HEK293 (cell line): ENCODE results near the gene NKAPD1.

Source experiments
- CTCF ChIA-PET: fragments of 350-600 bp; formaldehyde crosslinking; extraction: SDS; loops from one replicate; lab custom pipeline; 2021; ENCODE audit warnings: antibody characterized with exemption; lab: Yijun Ruan, JAX
- POLR2A ChIA-PET: fragments of 300-600 bp; formaldehyde crosslinking; extraction: SDS; loops from one replicate; lab custom pipeline; 2020; ENCODE audit warnings: antibody characterized with exemption, inconsistent platforms; lab: Yijun Ruan, JAX
- H3K27ac ChIP-seq: fragments of 200-500 bp; sonication (Bioruptor generic); 2 replicates; pipeline ENCODE4 v1.5.1; 2014; ENCODE audit warnings: low read depth, low read length, control low read depth, inconsistent platforms; ENCODE audit errors: extremely low read depth
- H3K36me3 ChIP-seq, 2 experiments: fragments of 200-500 bp in 1 of 2; sonication (Bioruptor generic) in 1 of 2; 1 replicate in 1 of 2; 2 replicates in 1 of 2; pipeline ENCODE4 v1.5.1; 2014 to 2017; ENCODE audit warnings: inconsistent platforms in 2 of 2, low read length in 2 of 2; ENCODE audit not compliant: control insufficient read depth in 2 of 2, insufficient read depth in 1 of 2
- H3K4me1 ChIP-seq: fragments of 200-500 bp; sonication (Bioruptor generic); 2 replicates; pipeline ENCODE4 v1.5.1; 2014; ENCODE audit warnings: mild to moderate bottlenecking, low read length, inconsistent platforms; ENCODE audit not compliant: control insufficient read depth, insufficient read depth
- H3K4me3 ChIP-seq: 2 replicates; pipeline ENCODE4 v1.5.1; 2011; ENCODE audit warnings: low read depth, mild to moderate bottlenecking, control low read depth, low read length, moderate library complexity
- H3K9me3 ChIP-seq: fragments of 200-500 bp; sonication (Bioruptor generic); 2 replicates; pipeline ENCODE4 v1.5.1; 2014; ENCODE audit warnings: low read depth, low read length, inconsistent platforms; ENCODE audit not compliant: control insufficient read depth, insufficient read depth
- CTCF ChIP-seq: fragments of 450-650 bp; formaldehyde crosslinking; IDR thresholded peaks from 2 replicates; pipeline ENCODE4 v1.5.1; 2016; ENCODE audit warnings: missing biosample characterization, missing genetic modification characterization
- HIC1 ChIP-seq: fragments of 450-650 bp; formaldehyde crosslinking; IDR thresholded peaks from 2 replicates; pipeline ENCODE4 v1.5.1; 2016; ENCODE audit warnings: missing biosample characterization, missing genetic modification characterization
- KLF17 ChIP-seq: fragments of 450-650 bp; formaldehyde crosslinking; IDR thresholded peaks from 2 replicates; pipeline ENCODE4 v1.5.1; 2016; ENCODE audit warnings: missing biosample characterization, missing genetic modification characterization
- WT1 ChIP-seq: fragments of 450-650 bp; formaldehyde crosslinking; IDR thresholded peaks from 2 replicates; pipeline ENCODE4 v1.5.1; 2016; ENCODE audit warnings: missing biosample characterization, missing genetic modification characterization
- ZFP37 ChIP-seq: fragments of 450-650 bp; formaldehyde crosslinking; IDR thresholded peaks from 2 replicates; pipeline ENCODE4 v1.5.1; 2016; ENCODE audit warnings: missing biosample characterization, missing genetic modification characterization
- ZNF114 ChIP-seq: fragments of 450-650 bp; formaldehyde crosslinking; IDR thresholded peaks from 2 replicates; pipeline ENCODE4 v1.5.0; 2017; ENCODE audit warnings: missing biosample characterization, missing genetic modification characterization
- ZNF146 ChIP-seq: fragments of 450-650 bp; formaldehyde crosslinking; IDR thresholded peaks from 2 replicates; pipeline ENCODE4 v1.5.1; 2016; ENCODE audit warnings: missing biosample characterization, missing genetic modification characterization
- ZNF155 ChIP-seq: fragments of 450-650 bp; formaldehyde crosslinking; IDR thresholded peaks from 2 replicates; pipeline ENCODE4 v1.5.1; 2016; ENCODE audit warnings: missing biosample characterization, missing genetic modification characterization
- ZNF175 ChIP-seq: fragments of 450-650 bp; formaldehyde crosslinking; IDR thresholded peaks from 2 replicates; pipeline ENCODE4 v1.5.1; 2016; ENCODE audit warnings: missing biosample characterization, missing genetic modification characterization
- ZNF24 ChIP-seq: fragments of 450-650 bp; formaldehyde crosslinking; IDR thresholded peaks from 2 replicates; pipeline ENCODE4 v1.5.1; 2016; ENCODE audit warnings: missing biosample characterization, missing genetic modification characterization
- ZNF394 ChIP-seq: fragments of 450-650 bp; formaldehyde crosslinking; IDR thresholded peaks from 2 replicates; pipeline ENCODE4 v1.5.1; 2016; ENCODE audit warnings: missing biosample characterization, missing genetic modification characterization, mild to moderate bottlenecking, moderate library complexity, borderline replicate concordance
- ZNF423 ChIP-seq: fragments of 450-650 bp; formaldehyde crosslinking; IDR thresholded peaks from 2 replicates; pipeline ENCODE4 v1.5.1; 2016; ENCODE audit warnings: missing biosample characterization, missing genetic modification characterization
- ZNF521 ChIP-seq: fragments of 450-650 bp; formaldehyde crosslinking; IDR thresholded peaks from 2 replicates; pipeline ENCODE4 v1.5.1; 2017; ENCODE audit warnings: missing biosample characterization, mild to moderate bottlenecking, missing genetic modification characterization
- ZNF664 ChIP-seq: fragments of 450-650 bp; formaldehyde crosslinking; IDR thresholded peaks from 2 replicates; pipeline ENCODE4 v1.5.1; 2016; ENCODE audit warnings: missing biosample characterization, missing genetic modification characterization
- ZNF707 ChIP-seq: fragments of 450-650 bp; formaldehyde crosslinking; IDR thresholded peaks from 2 replicates; pipeline ENCODE4 v1.5.1; 2016; ENCODE audit warnings: missing biosample characterization, missing genetic modification characterization
- TF ChIP-seq, protein P1 (sequence below): fragments of 450-650 bp; formaldehyde crosslinking; IDR thresholded peaks from 2 replicates; pipeline ENCODE4 v1.5.1; 2017; ENCODE audit warnings: missing biosample characterization, missing genetic modification characterization
- TF ChIP-seq, protein P2 (sequence below): fragments of 450-650 bp; formaldehyde crosslinking; IDR thresholded peaks from 2 replicates; pipeline ENCODE4 v1.5.1; 2016; ENCODE audit warnings: missing biosample characterization, missing genetic modification characterization
- TF ChIP-seq, protein P3 (sequence below): fragments of 450-650 bp; formaldehyde crosslinking; IDR thresholded peaks from 2 replicates; pipeline ENCODE4 v1.5.1; 2016; ENCODE audit warnings: missing biosample characterization, missing genetic modification characterization, low read depth
- TF ChIP-seq, protein P4 (sequence below): IDR thresholded peaks from 2 replicates; pipeline ENCODE4 v1.6.1; 2011; ENCODE audit warnings: mild to moderate bottlenecking, low read depth, low read length, borderline replicate concordance

NKAPD1 gene

GRCh38 chr11:112042161-112042960 is 31.7 kb upstream of the NKAPD1 start:
- Histone ChIP-seq H3K36me3 (peaks cover 10 to 79% of the 10 kb centered on the region in 2 experiments), H3K4me3 (no peak overlapping the region), H3K4me1 (no peaks in the 10 kb centered on the region), H3K9me3 (no peaks in the 10 kb centered on the region), H3K27ac (no peak overlapping the region)
- POLR2A ChIA-PET: interaction anchor here (1.1 kb wide), 1 partner anchor 10 kb away, joined by 3 read pairs; no protein-coding TSS in a partner anchor
- CTCF ChIA-PET: interaction anchor here (1.3 to 1.6 kb wide), 2 partner anchors 61 to 108 kb away, joined by 3 to 7 read pairs; no protein-coding TSS in a partner anchor
- TF ChIP-seq WT1 (tag by site-specific recombination) (no peak), ZNF155 (tag by site-specific recombination) (no peak), ZNF146 (tag by site-specific recombination) (no peak)

DNA sequence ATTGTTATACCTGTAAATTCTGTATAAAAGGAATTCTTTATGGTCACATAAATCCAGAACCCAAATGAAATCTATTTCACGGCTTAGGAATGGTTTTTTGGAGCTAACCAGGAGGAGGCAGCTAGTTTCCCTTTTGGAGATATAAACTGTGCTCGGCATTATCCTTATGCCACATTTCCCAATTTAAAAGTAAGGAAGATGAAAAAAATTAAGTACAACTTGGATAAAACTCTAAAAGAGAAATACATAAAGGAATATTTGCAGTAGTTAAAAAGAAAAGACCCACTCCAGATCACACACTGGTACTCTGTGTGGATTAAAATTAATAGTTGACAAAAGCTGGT is 31.2 kb upstream of the NKAPD1 start:
- Histone ChIP-seq H3K9me3 (no peaks in the 10 kb centered on the region), H3K4me3 (no peak overlapping the region), H3K36me3 (peaks cover 6 to 73% of the 10 kb centered on the region in 2 experiments), H3K4me1 (no peaks in the 10 kb centered on the region), H3K27ac (no peak overlapping the region)
- TF ChIP-seq, protein P1, sequence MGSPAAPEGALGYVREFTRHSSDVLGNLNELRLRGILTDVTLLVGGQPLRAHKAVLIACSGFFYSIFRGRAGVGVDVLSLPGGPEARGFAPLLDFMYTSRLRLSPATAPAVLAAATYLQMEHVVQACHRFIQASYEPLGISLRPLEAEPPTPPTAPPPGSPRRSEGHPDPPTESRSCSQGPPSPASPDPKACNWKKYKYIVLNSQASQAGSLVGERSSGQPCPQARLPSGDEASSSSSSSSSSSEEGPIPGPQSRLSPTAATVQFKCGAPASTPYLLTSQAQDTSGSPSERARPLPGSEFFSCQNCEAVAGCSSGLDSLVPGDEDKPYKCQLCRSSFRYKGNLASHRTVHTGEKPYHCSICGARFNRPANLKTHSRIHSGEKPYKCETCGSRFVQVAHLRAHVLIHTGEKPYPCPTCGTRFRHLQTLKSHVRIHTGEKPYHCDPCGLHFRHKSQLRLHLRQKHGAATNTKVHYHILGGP (tag by site-specific recombination): no peak
- TF ChIP-seq, protein P2, sequence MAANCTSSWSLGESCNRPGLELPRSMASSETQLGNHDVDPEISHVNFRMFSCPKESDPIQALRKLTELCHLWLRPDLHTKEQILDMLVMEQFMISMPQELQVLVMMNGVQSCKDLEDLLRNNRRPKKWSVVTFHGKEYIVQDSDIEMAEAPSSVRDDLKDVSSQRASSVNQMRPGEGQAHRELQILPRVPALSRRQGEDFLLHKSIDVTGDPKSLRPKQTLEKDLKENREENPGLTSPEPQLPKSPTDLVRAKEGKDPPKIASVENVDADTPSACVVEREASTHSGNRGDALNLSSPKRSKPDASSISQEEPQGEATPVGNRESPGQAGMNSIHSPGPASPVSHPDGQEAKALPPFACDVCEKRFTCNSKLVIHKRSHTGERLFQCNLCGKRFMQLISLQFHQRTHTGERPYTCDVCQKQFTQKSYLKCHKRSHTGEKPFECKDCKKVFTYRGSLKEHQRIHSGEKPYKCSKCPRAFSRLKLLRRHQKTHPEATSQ (tag by site-specific recombination): no peak
- TF ChIP-seq HIC1 (tag by site-specific recombination) (no peak), ZNF521 (tag by site-specific recombination) (no peak), ZFP37 (tag by site-specific recombination) (no peak)
- TF ChIP-seq, protein P3, sequence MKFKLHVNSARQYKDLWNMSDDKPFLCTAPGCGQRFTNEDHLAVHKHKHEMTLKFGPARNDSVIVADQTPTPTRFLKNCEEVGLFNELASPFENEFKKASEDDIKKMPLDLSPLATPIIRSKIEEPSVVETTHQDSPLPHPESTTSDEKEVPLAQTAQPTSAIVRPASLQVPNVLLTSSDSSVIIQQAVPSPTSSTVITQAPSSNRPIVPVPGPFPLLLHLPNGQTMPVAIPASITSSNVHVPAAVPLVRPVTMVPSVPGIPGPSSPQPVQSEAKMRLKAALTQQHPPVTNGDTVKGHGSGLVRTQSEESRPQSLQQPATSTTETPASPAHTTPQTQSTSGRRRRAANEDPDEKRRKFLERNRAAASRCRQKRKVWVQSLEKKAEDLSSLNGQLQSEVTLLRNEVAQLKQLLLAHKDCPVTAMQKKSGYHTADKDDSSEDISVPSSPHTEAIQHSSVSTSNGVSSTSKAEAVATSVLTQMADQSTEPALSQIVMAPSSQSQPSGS: no peak
- ChIA-PET POLR2A (interaction anchor here (1.1 kb wide), 1 partner anchor 10 kb away, joined by 3 read pairs; no protein-coding TSS in a partner anchor), CTCF (interaction anchor here (1.3 to 1.6 kb wide), 2 partner anchors 61 to 109 kb away, joined by 3 to 7 read pairs; no protein-coding TSS in a partner anchor)

GRCh38 chr11:112044961-112045360 is 29.1 kb upstream of the NKAPD1 start:
- ChIA-PET POLR2A (no interaction called here), CTCF (interaction anchor here (0.6 kb wide), 1 partner anchor 194 kb away, joined by 3 read pairs; no protein-coding TSS in a partner anchor)
- Histone ChIP-seq H3K36me3 (peaks cover 9 to 79% of the 10 kb centered on the region in 2 experiments), H3K9me3 (no peaks in the 10 kb centered on the region), H3K27ac (no peak overlapping the region), H3K4me3 (no peak overlapping the region), H3K4me1 (no peaks in the 10 kb centered on the region)
- TF ChIP-seq ZNF114 (tag by site-specific recombination) (no peak), ZNF175 (tag by site-specific recombination) (no peak), KLF17 (tag by site-specific recombination) (no peak), ZNF664 (tag by site-specific recombination) (no peak), ZNF423 (tag by site-specific recombination) (no peak), ZNF394 (no peak), ZNF24 (tag by site-specific recombination) (no peak), ZNF707 (tag by site-specific recombination) (no peak), CTCF (tag by site-specific recombination) (no peak)
- TF ChIP-seq, protein P4, sequence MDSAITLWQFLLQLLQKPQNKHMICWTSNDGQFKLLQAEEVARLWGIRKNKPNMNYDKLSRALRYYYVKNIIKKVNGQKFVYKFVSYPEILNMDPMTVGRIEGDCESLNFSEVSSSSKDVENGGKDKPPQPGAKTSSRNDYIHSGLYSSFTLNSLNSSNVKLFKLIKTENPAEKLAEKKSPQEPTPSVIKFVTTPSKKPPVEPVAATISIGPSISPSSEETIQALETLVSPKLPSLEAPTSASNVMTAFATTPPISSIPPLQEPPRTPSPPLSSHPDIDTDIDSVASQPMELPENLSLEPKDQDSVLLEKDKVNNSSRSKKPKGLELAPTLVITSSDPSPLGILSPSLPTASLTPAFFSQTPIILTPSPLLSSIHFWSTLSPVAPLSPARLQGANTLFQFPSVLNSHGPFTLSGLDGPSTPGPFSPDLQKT: no peak
